Endothelial cell of umbilical vein (primary cell): Measurements from ENCODE around the gene DOP1A.

Source experiments
- EZH2 ChIP-seq: IDR thresholded peaks from 2 replicates; pipeline ENCODE4 v1.6.1; 2012; ENCODE audit warnings: borderline replicate concordance, low read depth, mild to moderate bottlenecking, moderate library complexity, low read length, inconsistent platforms; ENCODE audit not compliant: severe bottlenecking
- FOS ChIP-seq: IDR thresholded peaks from 2 replicates; pipeline ENCODE4 v1.6.1; 2011; ENCODE audit warnings: mild to moderate bottlenecking, low read length, moderate library complexity, borderline replicate concordance; ENCODE audit not compliant: insufficient read depth
- GATA2 ChIP-seq: IDR thresholded peaks from 2 replicates; pipeline ENCODE4 v1.7.0; 2011; ENCODE audit warnings: low read depth, mild to moderate bottlenecking, moderate library complexity, mixed read lengths, low read length; ENCODE audit not compliant: insufficient read length, insufficient read depth
- MAX ChIP-seq: IDR thresholded peaks from 2 replicates; pipeline ENCODE4 v1.6.1; 2011; ENCODE audit not compliant: insufficient read depth, insufficient read length
- MYC ChIP-seq: IDR thresholded peaks from one replicate; pipeline ENCODE4 v1.6.1; 2011; ENCODE audit warnings: mild to moderate bottlenecking, low read depth, low read length
- POLR2A ChIP-seq: IDR thresholded peaks from 2 replicates; pipeline ENCODE4 v1.6.1; 2012; ENCODE audit warnings: low read depth, mild to moderate bottlenecking, control low read depth, low read length
- POLR2AphosphoS5 ChIP-seq: IDR thresholded peaks from 2 replicates; pipeline ENCODE4 v1.6.1; 2012; ENCODE audit warnings: low read depth, mild to moderate bottlenecking, control low read depth, low read length, moderate library complexity; ENCODE audit not compliant: insufficient read depth
- TF ChIP-seq, protein P1 (sequence below), 2 donors: IDR thresholded peaks; 1 replicate in 1 of 2; 2 replicates in 1 of 2; pipeline ENCODE4 v1.5.1; 2011; ENCODE audit warnings: low read length in 2 of 2, mild to moderate bottlenecking in 2 of 2, moderate library complexity in 2 of 2, control low read depth in 1 of 2, inconsistent platforms in 1 of 2, low read depth in 1 of 2; ENCODE audit not compliant: insufficient read depth in 1 of 2; ENCODE audit errors: extremely low read depth in 1 of 2

DNA sequence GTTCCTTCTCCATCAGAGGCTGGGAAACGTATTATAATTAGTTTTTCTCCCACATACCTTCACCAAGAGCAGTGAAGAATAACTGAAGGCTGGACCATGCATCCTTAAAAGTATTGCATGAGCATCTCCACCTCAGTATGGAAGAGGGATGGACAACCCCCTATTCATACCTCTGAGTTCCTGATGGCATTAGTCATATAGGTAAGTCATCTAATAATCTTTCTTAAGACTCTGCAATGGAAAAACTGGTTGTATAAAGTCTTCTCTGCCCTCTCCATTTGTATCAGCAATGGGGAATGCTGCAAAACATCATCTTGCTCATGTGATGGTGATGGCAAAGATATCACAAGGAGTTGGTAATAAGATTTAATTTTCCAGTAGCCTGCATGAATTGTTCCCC lies 101.1 kb downstream of the DOP1A start:
- TF ChIP-seq, protein P1, sequence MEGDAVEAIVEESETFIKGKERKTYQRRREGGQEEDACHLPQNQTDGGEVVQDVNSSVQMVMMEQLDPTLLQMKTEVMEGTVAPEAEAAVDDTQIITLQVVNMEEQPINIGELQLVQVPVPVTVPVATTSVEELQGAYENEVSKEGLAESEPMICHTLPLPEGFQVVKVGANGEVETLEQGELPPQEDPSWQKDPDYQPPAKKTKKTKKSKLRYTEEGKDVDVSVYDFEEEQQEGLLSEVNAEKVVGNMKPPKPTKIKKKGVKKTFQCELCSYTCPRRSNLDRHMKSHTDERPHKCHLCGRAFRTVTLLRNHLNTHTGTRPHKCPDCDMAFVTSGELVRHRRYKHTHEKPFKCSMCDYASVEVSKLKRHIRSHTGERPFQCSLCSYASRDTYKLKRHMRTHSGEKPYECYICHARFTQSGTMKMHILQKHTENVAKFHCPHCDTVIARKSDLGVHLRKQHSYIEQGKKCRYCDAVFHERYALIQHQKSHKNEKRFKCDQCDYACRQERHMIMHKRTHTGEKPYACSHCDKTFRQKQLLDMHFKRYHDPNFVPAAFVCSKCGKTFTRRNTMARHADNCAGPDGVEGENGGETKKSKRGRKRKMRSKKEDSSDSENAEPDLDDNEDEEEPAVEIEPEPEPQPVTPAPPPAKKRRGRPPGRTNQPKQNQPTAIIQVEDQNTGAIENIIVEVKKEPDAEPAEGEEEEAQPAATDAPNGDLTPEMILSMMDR (IDR thresholded peaks at IDR 0.05; ENCODE audit: extremely low read depth in 1 of 2, insufficient read depth in 1 of 2, low read depth in 1 of 2, low read length in 2 of 2), result no peak
- TF ChIP-seq MAX, result no peak
- no peak for TF ChIP-seq POLR2A
- no peak for TF ChIP-seq POLR2AphosphoS5
- no peak for TF ChIP-seq GATA2
- TF ChIP-seq MYC, result no peak
- no peak for TF ChIP-seq EZH2
- TF ChIP-seq FOS, result no peak
